IMR-90 (cell line): ENCODE measurements around the gene VTN. TPM values are rescaled to one million over a fixed set of nuclear protein-coding genes. Genes with fewer than 3 reads are reported as not detected.

ENCODE experiments used
- ATAC-seq: fragments of 200-7000 bp; cut with Tn5 transposase; 2 replicates; pipeline ENCODE4 v1.9.1; 2020; ENCODE audit warnings: low read depth, mild to moderate bottlenecking, moderate library complexity
- BruUV-seq: library from RNA; stranded (reverse); fragments of 400-500 nt; replicated peaks from 2 replicates; lab custom pipeline; 2021; lab: Mats Ljungman, UMichigan
- CTCF ChIA-PET: fragments of 300-600 bp; formaldehyde crosslinking; extraction: SDS; loops from one replicate; lab custom pipeline; 2021; ENCODE audit warnings: antibody characterized with exemption; lab: Yijun Ruan, JAX
- POLR2A ChIA-PET: fragments of 300-600 bp; sonication (Branson Sonifier 250); formaldehyde crosslinking; loops from one replicate; lab custom pipeline; 2022; ENCODE audit warnings: antibody characterized with exemption; ENCODE audit not compliant: unreplicated experiment; lab: Charles Lee
- DNase-seq: peaks from one replicate; pipeline ENCODE4 v3.0.0; 2013
- H2AFZ ChIP-seq: replicated peaks from 2 replicates; pipeline ENCODE3; 2013; ENCODE audit warnings: low read length, mild to moderate bottlenecking; ENCODE audit not compliant: poor library complexity
- H2AK5ac ChIP-seq: 2 replicates; pipeline ENCODE4 v1.6.1; 2013; ENCODE audit warnings: low read depth, low read length, inconsistent platforms
- H2AK9ac ChIP-seq: replicated peaks from 2 replicates; pipeline ENCODE3; 2013; ENCODE audit warnings: mild to moderate bottlenecking, low read depth, low read length, moderate library complexity; ENCODE audit not compliant: poor library complexity
- H2BK120ac ChIP-seq: 2 replicates; pipeline ENCODE4 v1.6.1; 2013; ENCODE audit warnings: low read depth, low read length, inconsistent platforms
- H2BK15ac ChIP-seq: 3 replicates; pipeline ENCODE4 v1.6.1; 2013; ENCODE audit warnings: low read depth, low read length, inconsistent platforms
- H2BK20ac ChIP-seq: 2 replicates; pipeline ENCODE4 v1.6.1; 2013; ENCODE audit warnings: low read depth, mild to moderate bottlenecking, inconsistent platforms, low read length, moderate library complexity
- H2BK5ac ChIP-seq: 2 replicates; pipeline ENCODE4 v1.6.1; 2013; ENCODE audit warnings: mild to moderate bottlenecking, low read depth, low read length, inconsistent platforms; ENCODE audit not compliant: poor library complexity, severe bottlenecking
- H3K14ac ChIP-seq: replicated peaks from 2 replicates; pipeline ENCODE4 v1.6.1; 2013; ENCODE audit warnings: low read depth, low read length, inconsistent platforms
- H3K18ac ChIP-seq: 2 replicates; pipeline ENCODE4 v1.6.1; 2013; ENCODE audit warnings: low read depth, low read length, control low read depth
- H3K23ac ChIP-seq: 2 replicates; pipeline ENCODE4 v1.6.1; 2013; ENCODE audit warnings: low read depth, low read length, inconsistent platforms
- H3K27ac ChIP-seq: 2 replicates; pipeline ENCODE4 v1.5.1; 2013; ENCODE audit warnings: mild to moderate bottlenecking, control low read depth, low read length; ENCODE audit not compliant: insufficient read depth
- H3K27me3 ChIP-seq: 2 replicates; pipeline ENCODE4 v1.6.1; 2013; ENCODE audit warnings: low read length; ENCODE audit not compliant: control insufficient read depth, insufficient read depth
- H3K36me3 ChIP-seq: 2 replicates; pipeline ENCODE4 v1.6.1; 2013; ENCODE audit warnings: low read length, mixed read lengths; ENCODE audit not compliant: control insufficient read depth, insufficient read depth
- H3K4ac ChIP-seq: 2 replicates; pipeline ENCODE4 v1.6.1; 2013; ENCODE audit warnings: low read depth, low read length, inconsistent platforms
- H3K4me1 ChIP-seq: 2 replicates; pipeline ENCODE4 v1.6.1; 2013; ENCODE audit warnings: low read length, mixed read lengths; ENCODE audit not compliant: control insufficient read depth, insufficient read depth
- H3K4me2 ChIP-seq: 2 replicates; pipeline ENCODE4 v1.6.1; 2013; ENCODE audit warnings: low read depth, mild to moderate bottlenecking, control low read depth, low read length, moderate library complexity
- H3K4me3 ChIP-seq: 2 replicates; pipeline ENCODE4 v1.5.1; 2013; ENCODE audit warnings: low read depth, mild to moderate bottlenecking, control low read depth, low read length, moderate library complexity; ENCODE audit not compliant: insufficient read depth
- H3K56ac ChIP-seq: 2 replicates; pipeline ENCODE4 v1.6.1; 2013; ENCODE audit warnings: low read length, inconsistent platforms; ENCODE audit not compliant: insufficient read depth; ENCODE audit errors: extremely low read depth
- H3K79me1 ChIP-seq, 2 experiments: 2 replicates each; pipeline ENCODE4 v1.6.1; 2013; ENCODE audit warnings: low read length in 2 of 2, inconsistent platforms in 1 of 2, low read depth in 1 of 2
- H3K9ac ChIP-seq: 2 replicates; pipeline ENCODE4 v1.6.1; 2013; ENCODE audit warnings: low read depth, low read length, control low read depth
- H3K9me1 ChIP-seq: 2 replicates; pipeline ENCODE4 v1.6.1; 2013; ENCODE audit warnings: low read length, inconsistent platforms; ENCODE audit not compliant: insufficient read depth
- H3K9me3 ChIP-seq: 2 replicates; pipeline ENCODE4 v1.6.1; 2013; ENCODE audit warnings: low read length; ENCODE audit not compliant: control insufficient read depth, insufficient read depth
- H4K20me1 ChIP-seq: 2 replicates; pipeline ENCODE4 v1.6.1; 2013; ENCODE audit warnings: low read length, inconsistent platforms; ENCODE audit not compliant: insufficient read depth
- H4K5ac ChIP-seq: 2 replicates; pipeline ENCODE4 v1.6.1; 2013; ENCODE audit warnings: mild to moderate bottlenecking, low read depth, low read length, control low read depth
- H4K8ac ChIP-seq, 2 experiments: 2 replicates each; pipeline ENCODE4 v1.6.1; 2013; ENCODE audit warnings: low read depth in 2 of 2, low read length in 2 of 2, control low read depth in 1 of 2, inconsistent platforms in 1 of 2
- H4K91ac ChIP-seq: 2 replicates; pipeline ENCODE4 v1.6.1; 2013; ENCODE audit warnings: low read depth, low read length, inconsistent platforms; ENCODE audit not compliant: insufficient read depth
- BHLHE40 ChIP-seq: fragments of 150-350 bp; IDR thresholded peaks from 2 replicates; pipeline ENCODE4 v1.6.1; 2016; ENCODE audit warnings: mild to moderate bottlenecking, low read depth, low read length
- CEBPB ChIP-seq: IDR thresholded peaks from 2 replicates; pipeline ENCODE4 v1.6.1; 2012; ENCODE audit warnings: low read depth, low read length, improper control_type of control experiment
- CHD1 ChIP-seq: IDR thresholded peaks from 2 replicates; pipeline ENCODE4 v1.6.1; 2012; ENCODE audit warnings: low read depth, low read length, improper control_type of control experiment
- FOS ChIP-seq: fragments of 150-350 bp; IDR thresholded peaks from 2 replicates; pipeline ENCODE4 v1.6.1; 2016; ENCODE audit warnings: low read depth, low read length
- MAFK ChIP-seq: IDR thresholded peaks from 2 replicates; pipeline ENCODE4 v1.6.1; 2012; ENCODE audit warnings: low read depth, low read length, improper control_type of control experiment
- MAZ ChIP-seq: IDR thresholded peaks from 2 replicates; pipeline ENCODE4 v1.6.1; 2012; ENCODE audit warnings: low read depth, mild to moderate bottlenecking, low read length, improper control_type of control experiment, moderate library complexity, borderline replicate concordance
- MXI1 ChIP-seq: IDR thresholded peaks from 2 replicates; pipeline ENCODE4 v1.6.1; 2012; ENCODE audit warnings: low read depth, mild to moderate bottlenecking, low read length, moderate library complexity, borderline replicate concordance
- NFE2L2 ChIP-seq: fragments of 150-350 bp; IDR thresholded peaks from 2 replicates; pipeline ENCODE4 v1.6.1; 2016; ENCODE audit warnings: low read depth, mild to moderate bottlenecking, low read length
- POLR2A ChIP-seq: IDR thresholded peaks from 2 replicates; pipeline ENCODE4 v1.6.1; 2012; ENCODE audit warnings: mild to moderate bottlenecking, low read depth, low read length
- RAD21 ChIP-seq: IDR thresholded peaks from 2 replicates; pipeline ENCODE4 v1.6.1; 2012; ENCODE audit warnings: low read length, improper control_type of control experiment
- RCOR1 ChIP-seq: IDR thresholded peaks from 2 replicates; pipeline ENCODE4 v1.6.1; 2012; ENCODE audit warnings: mild to moderate bottlenecking, low read length, improper control_type of control experiment; ENCODE audit not compliant: insufficient replicate concordance
- RFX5 ChIP-seq: IDR thresholded peaks from 2 replicates; pipeline ENCODE4 v1.8.0; 2012; ENCODE audit warnings: low read depth, mild to moderate bottlenecking, low read length, moderate library complexity
- WGBS, 2 experiments: methylation state at CpG; one replicate each; pipeline versions ENCODE4 v1.1.5 to v1.1.7; 2013; ENCODE audit warnings: missing lambda C conversion rate in 2 of 2; ENCODE audit not compliant: insufficient read length in 1 of 2; ENCODE audit errors: extremely low coverage in 2 of 2; 5-methylcytosine and 5-hydroxymethylcytosine counted together
- dilution Hi-C: fragments of 300-500 bp; cut with HindIII; formaldehyde crosslinking; loops from one replicate; pipeline ENCODE4 v1.14.3; 2018; ENCODE audit warnings: low sequenced_read_pairs; ENCODE audit not compliant: unreplicated experiment
- in situ Hi-C: fragments of 300-500 bp; cut with MboI; formaldehyde crosslinking; loops from 3 replicates; pipeline ENCODE4 v1.14.3; 2019; ENCODE audit warnings: low sequenced_read_pairs, inconsistent platforms, mixed read lengths
- intact Hi-C: fragments of 100-400 bp; cut with micrococcal nuclease; formaldehyde crosslinking; loops from 2 replicates; pipeline ENCODE4 v1.10.0; 2022
- polyA plus RNA-seq, 3 experiments: library from polyadenylated mRNA; depleted of rRNA; stranded (reverse); fragments of >200 nt; gene quantifications; 2 replicates each; pipeline ENCODE4 v1.2.3, GENCODE V29; 2012; ENCODE audit warnings: low replicate concordance in 1 of 3
- total RNA-seq: library from RNA; depleted of rRNA; stranded (reverse); fragments of >200 nt; gene quantifications from 2 replicates; pipeline ENCODE4 v1.2.3, GENCODE V29; 2012
- TF ChIP-seq, protein P1 (sequence below): conservative IDR thresholded peaks from 2 replicates; pipeline ENCODE4 v1.5.1; 2012; ENCODE audit warnings: mild to moderate bottlenecking, low read depth, low read length, improper control_type of control experiment
- TF ChIP-seq, protein P2 (sequence below): fragments of 150-350 bp; IDR thresholded peaks from 2 replicates; pipeline ENCODE4 v1.6.1; 2017; ENCODE audit warnings: mild to moderate bottlenecking, antibody characterized with exemption, low read length, low read depth

VTN gene
- total and polyA plus RNA-seq, 2 of the 4 experiments (the other 2 are of a cell fraction), result 0.18 to 1.0 TPM

DNA sequence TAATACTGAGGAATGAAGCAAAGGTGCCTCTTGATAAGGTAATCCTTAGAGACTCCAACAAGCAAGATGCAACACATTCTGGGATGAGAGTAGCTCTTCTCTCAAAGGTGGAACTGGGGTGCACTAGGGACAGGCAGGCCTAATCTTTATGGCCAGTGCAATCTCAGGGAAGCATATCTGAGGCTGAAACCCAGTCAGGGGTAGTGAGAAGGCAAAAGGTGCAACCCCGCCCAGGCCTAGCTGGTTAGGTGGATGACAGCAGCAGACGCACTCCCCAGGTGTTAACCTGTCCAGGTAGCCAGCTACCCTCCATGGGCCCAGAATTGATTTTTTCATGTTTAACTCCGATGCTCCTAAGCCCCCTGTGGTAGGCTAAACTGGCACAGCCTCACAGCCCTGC, 45.8 kb upstream of the VTN start:
- in situ Hi-C loops (no loop called here), dilution Hi-C loops (no loop called here), intact Hi-C loops (loop anchor here (2.0 kb wide), 1 partner anchor 67 kb away; no protein-coding TSS in a partner anchor)
- ATAC-seq (no peak), DNase-seq (no peak)
- no peak overlapping the region for H4K8ac ChIP-seq
- H3K18ac ChIP-seq, result no peak overlapping the region
- no peak overlapping the region for H4K91ac ChIP-seq
- H4K5ac ChIP-seq, result no peak overlapping the region
- no peaks in the 10 kb centered on the region for H3K36me3 ChIP-seq
- WGBS, 2 experiments, result 63% methylated on average over 2 of the region's 3 CpGs; no CpG with 5 or more reads in 1 of the 2 experiments
- H2AK9ac ChIP-seq, result no peak overlapping the region
- no peak overlapping the region for H3K27ac ChIP-seq
- H2BK20ac ChIP-seq, result no peak overlapping the region
- no TSS peak for BruUV-seq
- H3K9me1 ChIP-seq, result no peaks in the 10 kb centered on the region
- no peak overlapping the region for H2AK5ac ChIP-seq
- no peak overlapping the region for H3K4ac ChIP-seq
- H2BK120ac ChIP-seq, result no peak overlapping the region
- H3K56ac ChIP-seq, result no peak overlapping the region
- no peak overlapping the region for H2BK5ac ChIP-seq
- no peak overlapping the region for H3K14ac ChIP-seq
- H2AFZ ChIP-seq, result no peak overlapping the region
- CTCF ChIA-PET, result interaction anchor here (0.9 to 1.3 kb wide), 4 partner anchors 9 to 69 kb away, joined by 3 to 4 read pairs (median 4); partner anchors contain the start of gene SLC46A1
- no peak for TF ChIP-seq BHLHE40
- no peak for TF ChIP-seq CEBPB
- TF ChIP-seq RFX5, result no peak
- TF ChIP-seq, protein P1, sequence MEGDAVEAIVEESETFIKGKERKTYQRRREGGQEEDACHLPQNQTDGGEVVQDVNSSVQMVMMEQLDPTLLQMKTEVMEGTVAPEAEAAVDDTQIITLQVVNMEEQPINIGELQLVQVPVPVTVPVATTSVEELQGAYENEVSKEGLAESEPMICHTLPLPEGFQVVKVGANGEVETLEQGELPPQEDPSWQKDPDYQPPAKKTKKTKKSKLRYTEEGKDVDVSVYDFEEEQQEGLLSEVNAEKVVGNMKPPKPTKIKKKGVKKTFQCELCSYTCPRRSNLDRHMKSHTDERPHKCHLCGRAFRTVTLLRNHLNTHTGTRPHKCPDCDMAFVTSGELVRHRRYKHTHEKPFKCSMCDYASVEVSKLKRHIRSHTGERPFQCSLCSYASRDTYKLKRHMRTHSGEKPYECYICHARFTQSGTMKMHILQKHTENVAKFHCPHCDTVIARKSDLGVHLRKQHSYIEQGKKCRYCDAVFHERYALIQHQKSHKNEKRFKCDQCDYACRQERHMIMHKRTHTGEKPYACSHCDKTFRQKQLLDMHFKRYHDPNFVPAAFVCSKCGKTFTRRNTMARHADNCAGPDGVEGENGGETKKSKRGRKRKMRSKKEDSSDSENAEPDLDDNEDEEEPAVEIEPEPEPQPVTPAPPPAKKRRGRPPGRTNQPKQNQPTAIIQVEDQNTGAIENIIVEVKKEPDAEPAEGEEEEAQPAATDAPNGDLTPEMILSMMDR, result no peak
- TF ChIP-seq MAFK, result no peak
- TF ChIP-seq MXI1, result no peak
- no peak for TF ChIP-seq CHD1
- TF ChIP-seq RAD21, result no peak
- no peak for TF ChIP-seq NFE2L2
- TF ChIP-seq RCOR1, result no peak
- no peak for TF ChIP-seq MAZ
- no peak for TF ChIP-seq POLR2A
- no peak for TF ChIP-seq FOS
- TF ChIP-seq, protein P2, sequence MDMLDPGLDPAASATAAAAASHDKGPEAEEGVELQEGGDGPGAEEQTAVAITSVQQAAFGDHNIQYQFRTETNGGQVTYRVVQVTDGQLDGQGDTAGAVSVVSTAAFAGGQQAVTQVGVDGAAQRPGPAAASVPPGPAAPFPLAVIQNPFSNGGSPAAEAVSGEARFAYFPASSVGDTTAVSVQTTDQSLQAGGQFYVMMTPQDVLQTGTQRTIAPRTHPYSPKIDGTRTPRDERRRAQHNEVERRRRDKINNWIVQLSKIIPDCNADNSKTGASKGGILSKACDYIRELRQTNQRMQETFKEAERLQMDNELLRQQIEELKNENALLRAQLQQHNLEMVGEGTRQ, result no peak
- no peak overlapping the region for H3K4me3 ChIP-seq
- no peak overlapping the region for H3K23ac ChIP-seq
- no peak overlapping the region for H3K9ac ChIP-seq
- H4K20me1 ChIP-seq, result no peaks in the 10 kb centered on the region
- no peak overlapping the region for H2BK15ac ChIP-seq
- H3K4me2 ChIP-seq, result no peak overlapping the region
- H3K4me1 ChIP-seq, result no peaks in the 10 kb centered on the region
- H3K9me3 ChIP-seq, result no peaks in the 10 kb centered on the region
- no peaks in the 10 kb centered on the region for H3K79me1 ChIP-seq
- POLR2A ChIA-PET, result no interaction called here
- H3K27me3 ChIP-seq, result peaks cover 32% of the 10 kb centered on the region
